NCI-H2171 treated with DMSO at 0.1 percent for 48 hours (cell line): ENCODE measurements around the gene CACNA1B.
A peak's percentile ranks its signal among the peaks of the same experiment; 100 is the strongest.
"Not testable (repeated sequence)": the region's sequence is repeated elsewhere in the genome, so short reads cannot be mapped to it uniquely, and the experiment has no call there.

ENCODE experiments used
- DNase-seq: peaks from one replicate; lab custom pipeline; 2025; lab: John Stamatoyannopoulos, UW

CACNA1B gene

GRCh38 chr9:138099803-138100598, 222.4 kb downstream of the CACNA1B start:
- peak; percentile 49 for DNase-seq

GRCh38 chr9:138100711-138101350, 223.2 kb downstream of the CACNA1B start:
- no peak for DNase-seq

GRCh38 chr9:138101444-138102234, 224.1 kb downstream of the CACNA1B start:
- no peak for DNase-seq

- DNase-seq: no peak
Measured at GRCh38 chr9:138102246-138103051, 224.9 kb downstream of the CACNA1B start.

DNA sequence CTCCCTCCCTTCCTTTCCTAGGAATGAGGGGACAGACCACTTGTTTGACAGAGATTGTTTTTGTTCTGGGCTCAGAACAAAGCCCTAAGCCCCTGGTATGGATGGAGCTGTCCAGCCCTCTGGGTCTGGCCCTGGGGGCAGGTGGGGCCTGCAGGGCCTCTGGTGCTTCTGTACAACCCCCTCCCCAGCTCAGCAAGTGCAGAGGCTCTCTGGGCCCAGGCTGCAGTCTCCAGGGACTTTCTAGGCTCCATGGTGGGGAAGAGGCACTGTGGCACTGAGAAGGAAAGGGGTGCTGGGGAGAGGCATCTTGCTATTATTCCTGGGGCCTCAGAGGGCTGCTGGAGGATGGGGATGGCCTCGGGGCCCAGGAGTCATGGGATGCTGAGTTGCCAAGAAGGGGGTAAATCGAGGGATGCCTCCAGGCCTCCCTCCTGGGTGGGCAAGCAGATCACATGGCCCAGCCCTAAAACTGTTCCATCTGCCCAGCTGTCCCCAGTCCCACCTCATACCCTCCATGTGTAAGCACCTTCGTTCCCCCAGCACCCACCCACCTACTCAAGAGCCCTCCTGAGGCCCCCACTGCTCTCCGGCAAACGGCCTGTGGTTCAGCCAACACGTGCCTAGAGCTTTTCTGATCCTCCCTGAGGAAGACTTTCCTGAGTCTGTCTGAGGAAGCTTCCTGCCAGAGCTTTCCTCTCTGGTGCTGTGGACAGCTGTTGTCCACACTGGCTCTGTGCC, 225.7 kb downstream of the CACNA1B start:
- DNase-seq: no peak

DNA sequence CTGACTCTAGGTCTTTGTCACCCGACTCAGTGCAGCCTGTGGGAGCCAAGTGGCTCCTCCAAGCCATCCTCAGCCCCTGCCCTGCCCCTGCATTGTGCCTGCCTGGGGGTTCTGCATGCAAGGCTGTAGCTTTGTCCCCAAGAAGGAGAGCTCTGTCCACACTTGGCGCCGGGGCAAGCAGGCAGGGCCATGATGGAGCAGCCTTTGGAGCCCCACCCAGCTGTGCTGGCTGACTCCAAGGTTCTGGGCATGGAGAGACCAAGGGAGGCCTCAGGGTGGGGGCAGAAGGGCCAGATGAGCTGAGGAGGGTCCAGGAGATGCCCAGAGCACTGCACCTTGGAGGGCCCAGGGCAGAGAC, 226.2 kb downstream of the CACNA1B start:
- DNase-seq: no peak

DNA sequence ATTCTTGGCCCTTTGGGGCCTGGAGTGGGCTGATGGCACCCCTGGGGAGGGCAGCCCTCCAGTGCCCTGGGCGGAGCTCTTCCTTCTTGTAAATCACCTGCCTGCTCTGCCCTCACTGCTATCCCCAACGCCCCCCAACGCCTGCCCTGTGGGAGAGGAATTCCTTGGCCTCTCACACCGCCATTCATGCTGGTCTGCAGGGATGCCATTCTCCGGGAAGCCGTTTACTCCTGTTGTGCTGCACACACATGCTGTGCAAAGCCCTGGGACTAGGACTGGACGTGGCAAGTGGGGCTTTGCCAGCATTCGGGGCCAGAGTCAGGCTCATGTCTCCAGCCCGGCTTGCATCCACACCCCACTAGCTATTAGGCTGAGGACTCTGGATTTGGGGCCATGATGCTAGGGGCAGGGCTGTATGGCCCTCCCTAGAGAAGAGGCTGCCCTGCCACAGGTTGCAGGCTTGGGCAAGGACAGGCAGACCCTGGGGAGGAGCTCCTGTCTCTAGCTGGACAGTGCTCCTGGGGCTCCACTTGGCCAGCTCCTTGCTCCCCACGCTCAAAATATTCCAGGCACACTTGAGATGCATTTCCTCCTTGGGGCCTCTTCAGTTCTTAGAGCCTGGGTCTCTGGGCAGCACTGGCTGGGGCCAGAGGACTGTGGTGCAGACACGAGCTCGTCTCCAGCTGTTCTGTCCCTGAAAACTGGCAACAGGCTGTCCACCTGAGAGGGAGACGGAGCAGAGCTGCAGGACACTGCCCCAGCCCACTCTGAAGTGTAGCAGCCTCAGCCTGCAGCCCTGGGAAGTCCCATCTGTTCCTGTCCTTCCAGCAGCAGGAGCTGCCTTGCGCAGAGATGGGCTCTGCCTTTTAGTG, 226.9 kb downstream of the CACNA1B start:
- DNase-seq: no peak

- no peak for DNase-seq
Measured at GRCh38 chr9:138105123-138105415, 227.5 kb downstream of the CACNA1B start.

DNA sequence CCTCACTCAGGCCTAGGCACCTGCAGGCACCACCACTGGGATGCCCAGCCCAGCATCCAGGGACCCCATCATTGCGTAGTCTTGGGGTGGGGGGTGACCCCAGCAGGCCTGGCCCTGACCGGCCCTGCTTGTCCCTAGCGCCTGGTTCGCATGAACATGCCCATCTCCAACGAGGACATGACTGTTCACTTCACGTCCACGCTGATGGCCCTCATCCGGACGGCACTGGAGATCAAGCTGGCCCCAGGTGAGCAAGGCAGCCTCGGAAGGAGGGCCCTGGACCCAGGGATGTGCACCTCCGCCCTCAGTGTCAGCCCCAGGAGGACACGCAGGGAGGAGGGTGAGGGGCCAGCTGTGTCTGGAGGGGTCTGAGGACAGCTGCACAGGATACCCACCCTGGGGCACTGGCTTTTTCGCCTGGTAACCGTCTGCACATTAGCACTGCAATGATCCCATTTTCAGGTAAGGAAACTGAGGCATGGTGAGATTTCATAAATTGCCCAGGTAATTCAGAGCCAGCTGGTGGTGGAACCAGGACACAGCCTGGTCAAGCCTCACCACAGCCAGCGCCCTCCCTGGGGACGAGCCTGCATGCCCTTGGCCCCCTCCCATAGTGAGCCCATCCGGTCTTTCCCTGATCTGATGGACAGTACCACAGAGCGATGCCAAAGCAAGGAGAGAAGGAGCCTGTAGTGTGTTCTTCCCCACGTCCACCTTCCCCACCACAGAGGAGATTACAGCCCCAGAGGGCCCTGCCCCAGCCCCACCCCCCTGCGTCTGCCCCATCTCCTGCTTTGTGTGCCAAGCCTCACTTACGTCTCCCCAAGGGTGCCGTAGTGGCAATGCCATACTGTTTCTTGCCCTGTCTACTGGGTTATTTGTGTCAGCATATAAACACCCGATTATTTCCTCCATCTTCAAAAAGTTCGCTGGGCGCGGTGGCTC, 228.3 kb downstream of the CACNA1B start:
- DNase-seq: no peak

GRCh38 chr9:138107039-138107438, 229.5 kb downstream of the CACNA1B start:
- DNase-seq: not testable (repeated sequence)

DNA sequence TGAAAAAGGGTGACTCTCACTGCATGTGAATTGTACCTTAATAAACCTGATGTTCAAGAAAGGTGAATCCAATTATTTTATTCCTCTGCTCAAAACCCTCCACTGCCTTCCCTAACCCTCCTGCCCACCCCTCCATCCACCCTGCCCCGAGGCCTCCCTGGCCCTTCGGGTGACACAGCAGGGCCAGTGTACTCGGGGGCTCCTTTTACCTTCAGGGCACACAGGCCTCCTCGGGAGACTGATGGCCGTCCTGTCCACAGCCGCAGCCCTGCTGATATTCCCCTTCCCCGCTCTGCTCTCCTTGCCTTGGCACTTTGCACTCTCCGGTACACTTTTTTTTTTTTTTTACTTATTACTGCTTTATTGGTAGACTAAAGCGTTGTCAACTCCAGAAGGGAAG, 234.0 kb downstream of the CACNA1B start:
- DNase-seq: no peak

DNA sequence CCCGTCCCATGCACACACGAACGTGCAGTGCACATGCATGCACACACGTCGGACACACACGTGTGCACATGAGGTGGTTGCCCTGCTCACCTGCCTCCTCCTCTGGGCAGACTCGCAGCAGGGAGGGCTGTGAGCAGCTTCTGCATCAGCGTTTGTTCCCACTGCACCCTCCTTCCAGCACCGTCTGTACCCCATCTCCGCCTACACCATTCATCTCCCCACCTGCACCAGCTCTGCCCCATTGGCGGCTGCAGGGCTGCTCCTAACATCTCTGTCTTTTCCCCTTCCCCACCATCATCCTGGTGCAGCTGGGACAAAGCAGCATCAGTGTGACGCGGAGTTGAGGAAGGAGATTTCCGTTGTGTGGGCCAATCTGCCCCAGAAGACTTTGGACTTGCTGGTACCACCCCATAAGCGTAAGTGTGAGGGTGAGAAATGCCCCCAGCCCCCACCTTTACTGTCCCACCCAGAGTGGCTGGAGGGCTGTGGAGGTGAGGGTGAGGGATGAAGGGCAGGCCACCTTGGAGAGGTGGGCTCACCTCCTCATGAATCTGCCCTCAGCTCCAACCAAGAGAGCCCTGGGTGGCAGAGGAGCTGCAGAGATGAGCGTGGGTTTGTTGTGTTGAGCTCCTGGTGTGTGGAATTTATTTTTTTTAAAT, 234.6 kb downstream of the CACNA1B start:
- no peak for DNase-seq

DNA sequence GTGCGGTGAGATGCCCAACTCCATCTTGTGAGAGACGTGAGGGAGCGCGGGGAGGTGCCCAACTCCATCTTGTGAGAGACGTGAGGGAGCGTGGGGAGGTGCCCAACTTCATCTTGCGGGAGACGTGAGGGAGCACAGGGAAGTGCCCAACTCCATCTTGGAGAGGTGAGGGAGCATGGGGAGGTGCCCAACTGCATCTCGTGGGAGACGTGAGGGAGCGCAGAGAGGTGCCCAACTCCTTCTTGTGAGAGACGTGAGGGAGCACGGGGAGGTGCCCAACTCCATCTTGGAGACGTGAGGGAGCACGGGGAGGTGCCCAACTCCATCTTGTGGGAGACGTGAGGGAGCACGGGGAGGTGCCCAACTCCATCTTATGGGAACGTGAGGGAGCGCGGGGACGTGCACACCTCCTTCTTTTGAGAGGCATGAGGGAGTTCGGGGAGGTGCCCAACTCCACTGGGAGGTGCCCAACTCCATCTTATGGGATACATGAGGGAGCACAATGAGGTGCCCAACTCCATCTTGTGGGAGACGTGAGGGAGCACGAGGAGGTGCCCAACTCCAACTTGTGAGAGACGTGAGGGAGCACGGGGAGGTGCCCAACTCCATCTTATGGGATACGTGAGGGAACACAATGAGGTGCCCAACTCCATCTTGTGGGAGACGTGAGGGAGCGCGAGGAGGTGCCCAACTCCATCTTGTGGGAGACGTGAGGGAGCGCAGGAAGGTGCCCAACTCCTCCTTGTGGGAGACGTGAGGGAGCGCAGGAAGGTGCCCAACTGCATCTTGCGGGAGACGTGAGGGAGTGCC, 235.4 kb downstream of the CACNA1B start:
- no peak for DNase-seq

GRCh38 chr9:138113701-138114325, 236.2 kb downstream of the CACNA1B start:
- not testable (repeated sequence) for DNase-seq

- no peak for DNase-seq
Measured at GRCh38 chr9:138114501-138115245, 237.1 kb downstream of the CACNA1B start.

GRCh38 chr9:138115506-138115905, 237.9 kb downstream of the CACNA1B start:
- no peak for DNase-seq

- DNase-seq: no peak
Measured at GRCh38 chr9:138116521-138116920, 238.9 kb downstream of the CACNA1B start.
